ENCODE results near the gene MPPE1. TPM values are rescaled to one million over a fixed set of nuclear protein-coding genes. Genes with fewer than 3 reads are reported as not detected.

Gene MPPE1
- total RNA-seq, 2 experiments from 2014 or later = 60.4 to 61.1 TPM

- ATAC-seq (ENCODE audit: low read depth) (peak; percentile 19), DNase-seq (peak; percentile 47)
- no peaks in the 10 kb centered on the region for H3K9me3 Mint-ChIP-seq
- peak overlapping the region; percentile 100 for H3K4me3 Mint-ChIP-seq
- no peaks in the 10 kb centered on the region for H3K36me3 Mint-ChIP-seq
- POLR2A ChIA-PET = interaction anchor here (2.9 kb wide), 1 partner anchor 59 kb away, joined by 13 read pairs; the partner anchor contains the start of gene MPPE1
- H3K27me3 Mint-ChIP-seq = peaks cover 3% of the 10 kb centered on the region
- peaks cover 11% of the 10 kb centered on the region for H3K4me1 Mint-ChIP-seq
- peak overlapping the region; percentile 100 for H3K27ac Mint-ChIP-seq
Observed at GRCh38 chr18:11849841-11850634, 58.1 kb downstream of the MPPE1 start.

DNA sequence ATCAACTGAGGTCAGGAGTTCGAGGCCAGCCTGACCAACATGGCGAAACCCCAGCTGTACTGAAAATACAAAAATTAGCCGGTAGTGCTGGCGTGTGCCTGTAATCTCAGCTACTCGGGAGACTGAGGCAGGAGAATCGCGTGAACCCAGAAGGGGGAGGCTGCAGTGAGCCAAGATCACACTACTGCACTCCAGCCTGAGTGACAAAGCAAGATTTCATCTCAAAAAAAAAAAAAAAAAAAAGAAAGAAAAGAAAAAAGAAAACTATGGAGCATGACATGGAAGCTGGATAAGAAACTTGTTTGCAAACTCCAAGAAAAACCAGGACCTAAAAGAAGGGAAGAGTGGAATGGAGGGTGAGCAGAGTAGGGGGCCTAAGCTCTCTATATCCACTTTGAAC, 58.8 kb downstream of the MPPE1 start:
- Mint-ChIP-seq H3K27me3 (peaks cover 3% of the 10 kb centered on the region), H3K9me3 (no peaks in the 10 kb centered on the region), H3K27ac (no peak overlapping the region), H3K4me3 (no peak overlapping the region), H3K4me1 (peaks cover 11% of the 10 kb centered on the region), H3K36me3 (no peaks in the 10 kb centered on the region)
- DNase-seq (no peak), ATAC-seq (ENCODE audit: low read depth) (no peak)
- POLR2A ChIA-PET = no interaction called here

GRCh38 chr18:11847811-11848210, 60.3 kb downstream of the MPPE1 start:
- Mint-ChIP-seq H3K36me3 (no peaks in the 10 kb centered on the region), H3K27me3 (peaks cover 3% of the 10 kb centered on the region), H3K27ac (no peak overlapping the region), H3K9me3 (no peaks in the 10 kb centered on the region), H3K4me1 (peaks cover 11% of the 10 kb centered on the region), H3K4me3 (no peak overlapping the region)
- ATAC-seq (ENCODE audit: low read depth) = no peak
- DNase-seq = no peak
- POLR2A ChIA-PET = no interaction called here

GRCh38 chr18:11845654-11846053, 62.5 kb downstream of the MPPE1 start:
- ATAC-seq (ENCODE audit: low read depth) = no peak
- H3K4me1 Mint-ChIP-seq = peaks cover 9% of the 10 kb centered on the region

DNA sequence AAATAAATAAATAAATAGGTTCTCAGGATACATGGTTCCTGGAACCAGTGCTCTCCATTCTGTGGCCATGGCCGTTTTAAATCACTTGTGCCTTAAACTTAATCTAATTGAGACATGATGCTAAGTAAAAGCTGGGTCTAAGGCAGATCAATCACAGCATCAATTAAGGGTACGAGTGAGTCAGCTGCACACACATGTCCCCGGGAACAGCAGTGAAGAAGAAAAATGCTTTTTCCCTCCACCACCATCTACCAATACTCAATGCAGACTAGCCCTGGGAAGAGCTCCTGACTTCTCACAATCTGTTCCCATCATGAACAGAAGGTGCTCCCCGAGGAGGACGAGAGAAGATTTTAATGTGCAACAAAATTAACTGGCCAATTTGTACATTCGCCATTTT, 63.7 kb downstream of the MPPE1 start:
- Mint-ChIP-seq H3K27me3 (peaks cover 3% of the 10 kb centered on the region), H3K9me3 (no peaks in the 10 kb centered on the region), H3K27ac (no peak overlapping the region), H3K36me3 (no peaks in the 10 kb centered on the region), H3K4me3 (no peak overlapping the region), H3K4me1 (peaks cover 1% of the 10 kb centered on the region)
- ATAC-seq (ENCODE audit: low read depth) (no peak), DNase-seq (no peak)
- POLR2A ChIA-PET = no interaction called here

More at GRCh38 chr18:11845654-11846053, 62.5 kb downstream of the MPPE1 start:
- Mint-ChIP-seq H3K36me3 (no peaks in the 10 kb centered on the region), H3K4me3 (no peak overlapping the region), H3K9me3 (no peaks in the 10 kb centered on the region), H3K27me3 (peaks cover 3% of the 10 kb centered on the region), H3K27ac (no peak overlapping the region)
- POLR2A ChIA-PET = no interaction called here
- no peak for DNase-seq

- H3K27ac Mint-ChIP-seq = no peak overlapping the region
- no peak for ATAC-seq (ENCODE audit: low read depth)
- H3K36me3 Mint-ChIP-seq = no peaks in the 10 kb centered on the region
- no peaks in the 10 kb centered on the region for H3K9me3 Mint-ChIP-seq
- no peaks in the 10 kb centered on the region for H3K4me1 Mint-ChIP-seq
- DNase-seq = no peak
- H3K4me3 Mint-ChIP-seq = no peak overlapping the region
- H3K27me3 Mint-ChIP-seq = peaks cover 2% of the 10 kb centered on the region
- POLR2A ChIA-PET = interaction anchor here (0.7 kb wide), 1 partner anchor 39 kb away, joined by 3 read pairs; no protein-coding TSS in a partner anchor
Observed at GRCh38 chr18:11842562-11842961, 65.6 kb downstream of the MPPE1 start.

GRCh38 chr18:11840493-11840892, 67.6 kb downstream of the MPPE1 start:
- no peaks in the 10 kb centered on the region for H3K4me1 Mint-ChIP-seq
- H3K27ac Mint-ChIP-seq = no peak overlapping the region
- POLR2A ChIA-PET = no interaction called here
- no peaks in the 10 kb centered on the region for H3K36me3 Mint-ChIP-seq
- ATAC-seq (ENCODE audit: low read depth) = no peak
- H3K4me3 Mint-ChIP-seq = no peak overlapping the region
- H3K27me3 Mint-ChIP-seq = peaks cover 1% of the 10 kb centered on the region
- DNase-seq = no peak
- H3K9me3 Mint-ChIP-seq = no peaks in the 10 kb centered on the region

DNA sequence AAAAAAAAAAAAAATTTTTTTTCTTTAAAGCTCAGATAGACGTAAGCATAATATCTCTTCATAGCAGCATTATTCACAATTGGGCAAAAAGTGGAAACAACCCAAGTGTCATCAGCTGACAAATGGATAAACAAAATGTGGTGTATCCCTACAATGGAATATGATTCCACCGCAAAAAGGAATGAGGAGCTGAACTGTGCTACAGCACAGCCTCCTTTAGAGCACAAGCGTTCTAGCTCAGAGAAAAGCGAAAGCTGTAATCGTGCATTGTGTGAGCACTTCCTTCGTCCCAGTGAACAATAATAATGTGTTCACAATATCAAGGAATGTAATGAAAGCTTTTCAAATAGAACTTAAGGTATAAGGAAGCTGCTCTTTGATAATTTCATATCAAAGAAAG, 68.6 kb downstream of the MPPE1 start:
- Mint-ChIP-seq H3K4me3 (no peak overlapping the region), H3K9me3 (no peaks in the 10 kb centered on the region), H3K27ac (no peak overlapping the region), H3K4me1 (no peaks in the 10 kb centered on the region), H3K27me3 (no peaks in the 10 kb centered on the region), H3K36me3 (no peaks in the 10 kb centered on the region)
- POLR2A ChIA-PET = no interaction called here
- ATAC-seq (ENCODE audit: low read depth) (no peak), DNase-seq (no peak)

DNA sequence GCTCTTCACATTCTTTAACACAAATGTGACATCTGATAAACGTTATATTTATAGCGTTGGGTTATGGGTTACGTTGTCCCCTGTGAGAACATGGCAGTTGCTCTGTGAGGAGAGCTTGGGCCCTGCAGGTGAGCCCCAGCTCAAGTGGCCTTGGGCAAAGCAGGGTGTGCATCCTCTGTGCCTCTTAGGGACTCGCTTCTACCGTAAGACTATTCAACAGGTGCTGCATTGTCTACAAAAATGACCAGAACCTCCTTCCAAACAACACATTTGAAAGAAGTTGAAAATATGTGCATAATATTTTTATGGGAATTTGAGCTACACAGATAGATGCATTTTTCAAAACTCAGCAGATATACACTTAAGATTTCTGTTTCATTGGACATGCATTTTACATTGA, 73.3 kb downstream of the MPPE1 start:
- H3K9me3 Mint-ChIP-seq = peaks cover 2% of the 10 kb centered on the region
- H3K36me3 Mint-ChIP-seq = no peaks in the 10 kb centered on the region
- no peaks in the 10 kb centered on the region for H3K4me1 Mint-ChIP-seq
- DNase-seq (no peak), ATAC-seq (ENCODE audit: low read depth) (no peak)
- no peak overlapping the region for H3K27ac Mint-ChIP-seq
- no peaks in the 10 kb centered on the region for H3K27me3 Mint-ChIP-seq
- no peak overlapping the region for H3K4me3 Mint-ChIP-seq
- POLR2A ChIA-PET = no interaction called here

Other genes starting within 250 kb of the MPPE1 start
- under 1 TPM in 1 of 2 experiments, not detected in 1; 0.60 TPM for gene GNAL, start 219.1 kb downstream of the MPPE1 start, total RNA-seq
- gene CHMP1B, start 56.9 kb downstream of the MPPE1 start, total RNA-seq = 10 to 100 TPM; 35.1 to 35.2 TPM
- gene IMPA2, start 73.2 kb upstream of the MPPE1 start, total RNA-seq = 10 to 100 TPM; 12.5 to 15.4 TPM
- gene ANKRD62, start 185.5 kb upstream of the MPPE1 start, total RNA-seq = not detected